ENCODE data around the gene AP1S1. TPM values are rescaled to one million over a fixed set of nuclear protein-coding genes. Genes with fewer than 3 reads are reported as not detected.

Gene AP1S1
- total RNA-seq, 6 donors from 2014 or later: 17.1 to 41.9 (median 33.8) TPM

DNA sequence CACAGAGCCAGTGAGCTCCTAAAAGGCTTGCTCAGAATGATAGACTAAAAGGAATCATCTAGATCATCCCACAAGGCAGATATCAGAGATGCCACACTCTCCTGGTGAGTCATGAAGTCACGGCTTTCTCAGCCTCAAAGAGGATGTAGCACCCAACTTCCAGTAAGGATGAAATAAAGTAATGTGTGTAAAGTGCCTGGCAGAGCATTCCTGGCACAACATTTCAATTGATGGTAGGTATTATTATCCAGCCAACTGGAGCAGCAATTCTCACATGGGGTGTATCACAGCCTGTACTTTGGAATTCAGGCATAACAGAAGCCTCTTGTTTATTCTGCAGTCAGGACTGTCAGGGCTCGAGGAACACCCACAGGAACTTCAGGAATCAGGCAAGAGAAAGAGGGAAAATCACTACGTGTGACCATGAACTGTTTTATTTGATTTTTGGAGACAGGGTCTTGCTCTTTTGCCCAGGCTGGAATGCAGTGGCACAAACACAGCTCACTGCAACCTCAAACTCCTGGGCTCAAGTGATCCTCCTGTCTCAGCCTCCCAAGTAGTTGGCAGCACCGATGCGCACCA is 31.1 kb downstream of the AP1S1 start:
- DNase-seq (no peak), ATAC-seq (ENCODE audit: low FRiP score in 2 of 2) (no peak)
- Histone ChIP-seq H3K36me3 (no peaks in the 10 kb centered on the region), H3K4me1 (peaks cover 0 to under 1% (median under 1%) of the 10 kb centered on the region in 4 donors), H3K27ac (no peak overlapping the region), H3K27me3 (peaks cover 0 to 10% (median 6%) of the 10 kb centered on the region in 4 donors), H3K9me3 (no peaks in the 10 kb centered on the region), H3K4me3 (no peak overlapping the region)
- WGBS, 2 donors: 51 to 53% methylated on average over 4 to 5 of the region's 5 CpGs
- no peak for TF ChIP-seq POLR2A (IDR thresholded peaks at IDR 0.05)
- no peak for TF ChIP-seq EP300 (IDR thresholded peaks at IDR 0.05)
- no peak for TF ChIP-seq CTCF (IDR thresholded peaks at IDR 0.05)
- no peak for TF ChIP-seq POLR2AphosphoS5 (IDR thresholded peaks at IDR 0.05)

DNA sequence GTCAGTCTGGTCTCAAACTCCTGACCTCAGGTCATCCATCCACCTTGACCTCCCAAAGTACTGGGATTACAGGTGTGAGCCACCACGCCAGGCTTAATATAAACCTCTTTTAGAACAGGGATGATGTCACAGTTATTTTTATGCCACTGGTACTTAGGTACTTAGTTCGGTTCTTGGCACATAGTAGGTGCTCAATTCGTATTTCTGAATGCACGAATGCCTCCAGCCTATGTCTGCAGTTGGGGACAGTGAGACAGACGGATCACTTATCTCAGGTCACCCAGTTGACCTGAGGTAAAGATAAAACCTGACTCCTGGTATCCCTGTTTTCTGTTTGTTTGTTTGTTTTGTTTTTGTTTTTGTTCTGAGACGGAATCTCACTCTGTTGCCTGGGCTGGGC is 31.9 kb downstream of the AP1S1 start:
- TF ChIP-seq POLR2AphosphoS5 (IDR thresholded peaks at IDR 0.05) (no peak), CTCF (IDR thresholded peaks at IDR 0.05) (no peak), EP300 (IDR thresholded peaks at IDR 0.05) (no peak), POLR2A (IDR thresholded peaks at IDR 0.05) (no peak)
- no peak overlapping the region for H3K27ac ChIP-seq
- no peak overlapping the region for H3K4me3 ChIP-seq
- 62 to 66% methylated on average over 6 of the region's 6 CpGs for WGBS, 2 donors
- H3K36me3 ChIP-seq: no peaks in the 10 kb centered on the region
- no peaks in the 10 kb centered on the region for H3K9me3 ChIP-seq
- no peaks in the 10 kb centered on the region for H3K4me1 ChIP-seq
- ATAC-seq (ENCODE audit: low FRiP score in 2 of 2) (no peak), DNase-seq (no peak)
- peaks cover 0 to 1% (median under 1%) of the 10 kb centered on the region in 4 donors for H3K27me3 ChIP-seq

- Histone ChIP-seq H3K9me3 (no peaks in the 10 kb centered on the region), H3K4me3 (no peak overlapping the region), H3K4me1 (no peaks in the 10 kb centered on the region), H3K36me3 (no peaks in the 10 kb centered on the region), H3K27me3 (no peaks in the 10 kb centered on the region), H3K27ac (no peak overlapping the region)
- DNase-seq (no peak), ATAC-seq (ENCODE audit: low FRiP score in 2 of 2) (no peak)
- TF ChIP-seq POLR2A (IDR thresholded peaks at IDR 0.05) (no peak), CTCF (IDR thresholded peaks at IDR 0.05) (no peak), EP300 (IDR thresholded peaks at IDR 0.05) (no peak), POLR2AphosphoS5 (IDR thresholded peaks at IDR 0.05) (no peak)
- WGBS, 2 donors: 71 to 81% methylated on average over 4 of the region's 4 CpGs
Observed at GRCh38 chr7:101186844-101187428, 32.7 kb downstream of the AP1S1 start.

DNA sequence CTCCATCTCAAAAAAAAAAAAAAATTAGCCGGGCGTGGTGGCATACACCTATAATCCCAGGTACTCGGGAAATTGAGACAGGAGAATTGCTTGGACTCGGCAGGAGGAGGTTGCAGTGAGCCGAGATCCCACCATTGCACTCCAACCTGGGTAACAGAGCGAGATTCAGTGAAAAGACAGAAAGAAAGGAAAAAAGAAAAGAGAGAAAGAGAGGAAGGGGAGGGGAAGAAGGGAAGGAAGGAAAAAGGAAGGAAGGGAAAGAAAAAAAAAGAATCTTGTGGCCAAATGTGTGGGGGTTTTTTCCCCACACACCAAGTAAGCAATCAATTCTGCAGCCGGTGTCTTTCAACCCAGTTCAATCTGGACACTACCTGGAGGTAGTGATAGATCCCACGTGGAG is 34.8 kb downstream of the AP1S1 start:
- no peak overlapping the region for H3K27ac ChIP-seq
- 73 to 87% methylated on average over 8 of the region's 8 CpGs for WGBS, 2 donors
- DNase-seq (no peak), ATAC-seq (ENCODE audit: low FRiP score in 2 of 2) (no peak)
- no peaks in the 10 kb centered on the region for H3K27me3 ChIP-seq
- H3K4me3 ChIP-seq: no peak overlapping the region
- H3K9me3 ChIP-seq: no peaks in the 10 kb centered on the region
- H3K4me1 ChIP-seq: peaks cover 0 to 3% (median 0%) of the 10 kb centered on the region in 4 donors
- H3K36me3 ChIP-seq: no peaks in the 10 kb centered on the region
- TF ChIP-seq POLR2A (IDR thresholded peaks at IDR 0.05): no peak
- TF ChIP-seq CTCF (IDR thresholded peaks at IDR 0.05): no peak
- no peak for TF ChIP-seq POLR2AphosphoS5 (IDR thresholded peaks at IDR 0.05)
- no peak for TF ChIP-seq EP300 (IDR thresholded peaks at IDR 0.05)

DNA sequence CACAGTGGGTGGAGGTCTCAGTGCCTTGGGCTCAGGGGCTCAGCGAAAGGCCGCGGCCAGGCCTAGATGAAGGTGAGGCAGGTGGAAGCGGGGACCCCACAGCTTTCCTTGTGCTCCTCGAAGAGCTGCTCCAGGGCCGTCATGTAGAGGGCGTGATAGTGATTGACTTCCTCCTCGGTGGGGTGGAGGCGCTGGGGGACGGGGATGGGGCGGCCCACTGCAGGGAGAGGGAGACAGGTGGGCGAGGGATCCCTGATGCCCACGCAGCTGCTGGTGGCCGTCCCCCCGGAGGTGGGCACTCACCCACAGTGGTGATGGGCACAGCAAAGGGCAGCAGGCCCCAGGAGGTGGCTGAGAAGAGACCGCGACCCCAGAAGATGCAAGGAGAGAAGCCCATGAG is 41.6 kb downstream of the AP1S1 start:
- no peak for DNase-seq
- no peak overlapping the region for H3K4me3 ChIP-seq
- H3K36me3 ChIP-seq: no peaks in the 10 kb centered on the region
- no peaks in the 10 kb centered on the region for H3K9me3 ChIP-seq
- H3K27ac ChIP-seq: no peak overlapping the region
- WGBS, 2 donors: 79 to 83% methylated on average over 14 to 15 of the region's 17 CpGs
- peaks cover 0 to 11% (median 3%) of the 10 kb centered on the region in 4 donors for H3K27me3 ChIP-seq
- TF ChIP-seq CTCF (IDR thresholded peaks at IDR 0.05) (no peak), POLR2A (IDR thresholded peaks at IDR 0.05) (no peak), EP300 (IDR thresholded peaks at IDR 0.05) (no peak), POLR2AphosphoS5 (IDR thresholded peaks at IDR 0.05) (no peak)
- peaks cover 0 to 3% (median 0%) of the 10 kb centered on the region in 4 donors for H3K4me1 ChIP-seq
- no peak for ATAC-seq (ENCODE audit: low FRiP score in 2 of 2)

All from upper lobe of left lung (tissue), 6 donors.